Measurements from ENCODE around the gene LDLRAD4. TPM values are rescaled to one million over a fixed set of nuclear protein-coding genes. Genes with fewer than 3 reads are reported as not detected.
A peak's percentile ranks its signal among the peaks of the same experiment; 100 is the strongest.

LDLRAD4 gene
- total and polyA plus RNA-seq, 12 donors: 3.9 to 64.5 (median 36.0) TPM

DNA sequence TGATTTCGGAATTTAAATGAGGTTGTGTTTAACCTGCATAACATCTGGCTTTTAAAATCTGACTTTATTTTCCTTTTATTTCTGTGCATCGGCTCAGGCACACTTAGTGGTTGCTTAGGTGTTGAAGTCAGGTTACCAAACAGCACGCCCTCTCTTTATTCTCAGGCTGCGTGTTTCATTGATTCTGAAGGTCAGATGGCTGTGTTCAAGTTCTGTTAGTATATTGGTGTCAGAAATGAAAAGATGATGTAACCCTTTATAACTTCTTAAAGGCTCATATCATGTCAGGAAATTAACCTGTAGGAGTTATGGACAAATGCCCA lies 246.5 kb downstream of the LDLRAD4 start:
- peak overlapping the region in 3 of 5 donors; percentile 26 to 76 (median 57) for H3K27ac ChIP-seq
- intact Hi-C loops (cut with DNase I): no loop called here
- no peaks in the 10 kb centered on the region for H3K9me3 ChIP-seq (replicated peaks in 1 of 3)
- 52 to 62% (median 55%) methylated on average over 4 of the region's 4 CpGs for WGBS, 4 donors
- H3K36me3 ChIP-seq (replicated peaks in 1 of 2): no peaks in the 10 kb centered on the region
- TF ChIP-seq, protein P1, sequence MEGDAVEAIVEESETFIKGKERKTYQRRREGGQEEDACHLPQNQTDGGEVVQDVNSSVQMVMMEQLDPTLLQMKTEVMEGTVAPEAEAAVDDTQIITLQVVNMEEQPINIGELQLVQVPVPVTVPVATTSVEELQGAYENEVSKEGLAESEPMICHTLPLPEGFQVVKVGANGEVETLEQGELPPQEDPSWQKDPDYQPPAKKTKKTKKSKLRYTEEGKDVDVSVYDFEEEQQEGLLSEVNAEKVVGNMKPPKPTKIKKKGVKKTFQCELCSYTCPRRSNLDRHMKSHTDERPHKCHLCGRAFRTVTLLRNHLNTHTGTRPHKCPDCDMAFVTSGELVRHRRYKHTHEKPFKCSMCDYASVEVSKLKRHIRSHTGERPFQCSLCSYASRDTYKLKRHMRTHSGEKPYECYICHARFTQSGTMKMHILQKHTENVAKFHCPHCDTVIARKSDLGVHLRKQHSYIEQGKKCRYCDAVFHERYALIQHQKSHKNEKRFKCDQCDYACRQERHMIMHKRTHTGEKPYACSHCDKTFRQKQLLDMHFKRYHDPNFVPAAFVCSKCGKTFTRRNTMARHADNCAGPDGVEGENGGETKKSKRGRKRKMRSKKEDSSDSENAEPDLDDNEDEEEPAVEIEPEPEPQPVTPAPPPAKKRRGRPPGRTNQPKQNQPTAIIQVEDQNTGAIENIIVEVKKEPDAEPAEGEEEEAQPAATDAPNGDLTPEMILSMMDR (IDR thresholded peaks at IDR 0.05): no peak
- no peak for TF ChIP-seq POLR2A (IDR thresholded peaks at IDR 0.05)
- no peak overlapping the region for H3K4me3 ChIP-seq
- peaks cover 0 to 22% of the 10 kb centered on the region in 2 donors for H3K4me1 ChIP-seq (replicated peaks in 1 of 2)
- no peak for DNase-seq
- H3K27me3 ChIP-seq: no peaks in the 10 kb centered on the region

DNA sequence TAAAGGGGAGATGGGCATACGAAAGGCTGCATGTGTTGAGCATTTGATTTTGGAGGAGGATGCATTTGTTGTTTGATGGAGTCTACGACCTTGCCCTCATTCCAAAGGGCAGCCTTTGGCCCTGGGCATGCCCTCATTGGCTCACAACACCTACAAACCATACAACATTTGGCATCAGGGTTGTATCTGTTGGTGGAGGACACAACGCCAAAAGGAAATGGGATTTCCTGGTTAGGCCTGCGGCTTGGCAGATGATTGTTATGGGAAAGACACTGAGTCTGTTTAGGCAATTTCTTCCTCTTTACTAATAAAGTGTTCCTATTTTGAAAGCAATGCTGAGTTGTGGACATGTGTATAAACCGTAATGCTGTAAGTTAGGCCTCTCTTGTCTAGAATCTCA lies 246.9 kb downstream of the LDLRAD4 start:
- Histone ChIP-seq H3K9me3 (replicated peaks in 1 of 3) (no peaks in the 10 kb centered on the region), H3K27me3 (no peaks in the 10 kb centered on the region), H3K4me1 (replicated peaks in 1 of 2) (peaks cover 0 to 22% of the 10 kb centered on the region in 2 donors), H3K4me3 (no peak overlapping the region), H3K36me3 (replicated peaks in 1 of 2) (no peaks in the 10 kb centered on the region), H3K27ac (peak overlapping the region in 3 of 5 donors; percentile 26 to 76 (median 57))
- TF ChIP-seq POLR2A (IDR thresholded peaks at IDR 0.05): no peak
- TF ChIP-seq, protein P1 (IDR thresholded peaks at IDR 0.05): no peak
- DNase-seq: peak in 1 of 7 donors; percentile 58
- intact Hi-C loops (cut with DNase I): no loop called here
- 59 to 67% (median 61%) methylated on average over 5 of the region's 5 CpGs for WGBS, 4 donors

DNA sequence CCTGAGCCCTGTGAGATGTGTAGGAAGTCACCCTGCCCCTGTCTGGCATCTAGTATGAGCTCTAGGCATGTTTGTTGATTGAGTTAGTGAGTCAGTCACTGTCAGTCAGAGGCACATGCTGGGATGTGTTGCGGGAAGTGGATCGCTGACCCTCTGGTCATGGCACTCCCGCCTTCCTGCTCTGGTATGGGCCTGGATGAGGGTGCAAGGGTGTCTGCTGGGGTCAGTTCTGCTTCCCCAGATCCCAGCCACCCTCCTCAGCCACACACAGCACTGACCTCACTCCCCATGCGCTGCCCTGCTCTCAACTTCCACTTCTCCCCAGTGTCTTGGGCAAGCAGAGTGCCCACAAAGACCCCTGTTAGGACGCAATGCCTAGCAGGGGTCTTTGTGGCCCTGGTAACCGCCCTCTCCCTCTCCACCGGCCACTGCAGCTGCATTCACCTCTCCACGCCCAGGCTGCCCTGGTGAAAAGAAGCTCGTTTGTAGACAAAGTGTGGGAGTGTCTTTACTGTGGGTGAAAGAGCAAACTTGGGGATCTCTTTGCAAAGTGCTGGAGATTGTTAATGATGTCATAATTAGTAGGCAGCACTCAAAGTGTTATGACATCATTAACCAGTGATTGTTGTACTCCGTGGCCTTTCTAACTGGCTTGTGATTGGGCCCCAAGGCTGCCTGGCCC lies 252.1 kb downstream of the LDLRAD4 start:
- Histone ChIP-seq H3K4me1 (replicated peaks in 1 of 2) (peaks cover 0 to 25% of the 10 kb centered on the region in 2 donors), H3K4me3 (no peak overlapping the region), H3K9me3 (replicated peaks in 1 of 3) (no peaks in the 10 kb centered on the region), H3K27ac (peak overlapping the region; percentile 4 to 85 (median 58)), H3K27me3 (no peaks in the 10 kb centered on the region), H3K36me3 (replicated peaks in 1 of 2) (no peaks in the 10 kb centered on the region)
- intact Hi-C loops (cut with DNase I): no loop called here
- DNase-seq: peak in 5 of 7 donors; percentile 33 to 67 (median 58)
- TF ChIP-seq, protein P1 (IDR thresholded peaks at IDR 0.05): no peak
- no peak for TF ChIP-seq POLR2A (IDR thresholded peaks at IDR 0.05)
- WGBS, 4 donors: 75 to 86% (median 81%) methylated on average over 7 to 10 of the region's 10 CpGs

DNA sequence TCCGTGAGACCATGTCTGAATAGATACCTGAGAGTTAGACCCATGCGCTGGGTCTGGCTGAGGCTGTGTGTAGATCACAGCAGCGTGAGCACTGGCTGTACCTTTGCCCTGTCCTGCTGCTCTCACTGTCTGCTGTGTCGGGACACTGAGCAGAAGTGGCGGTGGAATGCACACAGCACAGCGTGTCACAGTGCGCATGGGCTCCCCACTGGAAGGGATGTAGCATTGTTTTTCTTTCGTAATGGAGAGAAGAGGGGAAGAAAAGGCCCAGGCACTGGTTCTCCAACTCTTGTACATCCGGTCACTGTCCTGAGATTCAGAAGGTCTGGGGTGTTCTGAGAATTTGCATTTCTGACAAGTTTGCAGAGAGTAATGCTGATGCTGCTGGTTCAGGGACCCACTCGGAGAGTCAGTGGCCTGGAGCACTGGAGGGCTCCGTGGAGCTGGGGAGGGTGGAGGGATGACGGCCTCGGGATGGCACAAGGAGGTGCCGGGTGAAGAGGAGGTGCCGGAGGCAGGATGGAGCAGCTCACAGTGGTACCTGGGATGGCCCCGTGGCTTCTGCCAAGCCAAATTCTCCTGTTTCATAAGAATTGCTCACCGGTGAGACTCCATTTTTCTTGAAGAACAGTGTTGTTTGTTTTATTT lies 252.8 kb downstream of the LDLRAD4 start:
- WGBS, 4 donors: 83 to 87% (median 85%) methylated on average over 11 to 17 of the region's 17 CpGs
- H3K27me3 ChIP-seq: no peaks in the 10 kb centered on the region
- TF ChIP-seq POLR2A (IDR thresholded peaks at IDR 0.05): no peak
- TF ChIP-seq, protein P1 (IDR thresholded peaks at IDR 0.05): no peak
- H3K27ac ChIP-seq: peak overlapping the region; percentile 4 to 85 (median 58)
- intact Hi-C loops (cut with DNase I): no loop called here
- H3K9me3 ChIP-seq (replicated peaks in 1 of 3): no peaks in the 10 kb centered on the region
- H3K36me3 ChIP-seq (replicated peaks in 1 of 2): no peaks in the 10 kb centered on the region
- peaks cover 0 to 21% of the 10 kb centered on the region in 2 donors for H3K4me1 ChIP-seq (replicated peaks in 1 of 2)
- DNase-seq: peak in 4 of 7 donors; percentile 31 to 67 (median 51)
- H3K4me3 ChIP-seq: no peak overlapping the region
